PC-9 (cell line): ENCODE data around the gene HS3ST3A1.

Experiments
- EZH2 ChIP-seq: fragments of 200-600 bp; sonication (generic); IDR thresholded peaks from 2 replicates; pipeline ENCODE4 v1.8.0; 2017; ENCODE audit warnings: antibody characterized with exemption, low read depth
- TF ChIP-seq, protein P1 (sequence below): fragments of 200-600 bp; sonication (generic); conservative IDR thresholded peaks from 2 replicates; pipeline ENCODE4 v1.6.1; 2017; ENCODE audit warnings: mixed run types, antibody characterized with exemption, mild to moderate bottlenecking, moderate library complexity

- TF ChIP-seq, protein P1, sequence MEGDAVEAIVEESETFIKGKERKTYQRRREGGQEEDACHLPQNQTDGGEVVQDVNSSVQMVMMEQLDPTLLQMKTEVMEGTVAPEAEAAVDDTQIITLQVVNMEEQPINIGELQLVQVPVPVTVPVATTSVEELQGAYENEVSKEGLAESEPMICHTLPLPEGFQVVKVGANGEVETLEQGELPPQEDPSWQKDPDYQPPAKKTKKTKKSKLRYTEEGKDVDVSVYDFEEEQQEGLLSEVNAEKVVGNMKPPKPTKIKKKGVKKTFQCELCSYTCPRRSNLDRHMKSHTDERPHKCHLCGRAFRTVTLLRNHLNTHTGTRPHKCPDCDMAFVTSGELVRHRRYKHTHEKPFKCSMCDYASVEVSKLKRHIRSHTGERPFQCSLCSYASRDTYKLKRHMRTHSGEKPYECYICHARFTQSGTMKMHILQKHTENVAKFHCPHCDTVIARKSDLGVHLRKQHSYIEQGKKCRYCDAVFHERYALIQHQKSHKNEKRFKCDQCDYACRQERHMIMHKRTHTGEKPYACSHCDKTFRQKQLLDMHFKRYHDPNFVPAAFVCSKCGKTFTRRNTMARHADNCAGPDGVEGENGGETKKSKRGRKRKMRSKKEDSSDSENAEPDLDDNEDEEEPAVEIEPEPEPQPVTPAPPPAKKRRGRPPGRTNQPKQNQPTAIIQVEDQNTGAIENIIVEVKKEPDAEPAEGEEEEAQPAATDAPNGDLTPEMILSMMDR = no peak
- no peak for TF ChIP-seq EZH2
These were observed 136.1 kb downstream of the HS3ST3A1 start for GRCh38 chr17:13465678-13466077.
